Suppressor macrophage (primary cell): Measurements from ENCODE around the gene SUSD4.
"Not testable (repeated sequence)": the region's sequence is repeated elsewhere in the genome, so short reads cannot be mapped to it uniquely, and the experiment has no call there.

Source experiments
- DNase-seq, 4 experiments: peaks; one replicate each; pipeline ENCODE4 v3.0.0-alpha.2; 2020 to 2022

The SUSD4 gene

DNA sequence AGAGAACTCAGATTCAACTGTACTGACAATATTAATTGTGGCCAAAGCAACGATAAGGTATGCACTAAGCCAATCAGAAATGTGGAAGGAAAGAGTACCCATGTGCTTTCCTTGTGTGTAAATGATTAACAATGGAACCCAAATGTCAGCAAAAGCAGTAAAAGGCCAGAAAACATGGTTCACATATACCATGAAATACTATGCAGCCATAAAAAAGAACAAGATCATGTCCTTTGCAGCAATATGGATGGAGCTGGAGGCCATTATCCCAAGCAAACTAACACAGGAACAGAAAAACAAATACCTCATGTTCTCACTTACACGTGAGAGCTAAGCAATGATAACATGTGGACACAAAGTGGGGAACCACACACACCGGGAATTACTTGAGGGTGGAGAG is 78.5 kb downstream of the SUSD4 start:
- DNase-seq = no peak

DNA sequence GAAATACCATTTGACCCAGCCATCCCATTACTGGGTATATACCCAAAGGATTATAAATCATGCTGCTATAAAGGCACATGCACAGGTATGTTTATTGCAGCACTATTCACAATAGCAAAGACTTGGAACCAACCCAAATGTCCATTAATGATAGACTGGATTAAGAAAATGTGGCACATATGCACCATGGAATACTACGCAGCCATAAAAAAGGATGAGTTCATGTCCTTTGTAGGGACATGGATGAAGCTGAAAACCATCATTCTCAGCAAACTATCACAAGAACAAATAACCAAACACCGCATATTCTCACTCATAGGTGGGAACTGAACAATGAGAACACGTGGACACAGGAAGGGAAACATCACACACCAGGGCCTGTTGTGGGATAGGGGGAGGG is 80.3 kb downstream of the SUSD4 start:
- DNase-seq = not testable (repeated sequence)

DNA sequence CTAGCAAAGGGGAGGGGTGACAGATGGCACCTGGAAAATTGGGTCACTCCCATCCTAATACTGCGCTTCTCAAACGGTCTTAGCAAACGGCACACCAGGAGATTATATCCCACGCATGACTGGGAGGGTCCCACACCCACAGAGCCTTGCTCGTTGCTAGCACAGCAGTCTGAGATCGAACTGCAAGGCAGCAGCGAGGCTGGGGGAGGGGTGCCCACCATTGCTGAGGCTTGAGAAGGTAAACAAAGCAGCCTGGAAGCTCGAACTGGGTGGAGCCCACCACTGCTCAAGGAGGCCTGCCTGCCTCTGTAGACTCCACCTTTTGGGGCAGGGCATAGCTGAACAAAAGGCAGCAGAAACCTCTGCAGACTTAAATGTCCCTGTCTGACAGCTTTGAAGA is 85.7 kb downstream of the SUSD4 start:
- not testable (repeated sequence) for DNase-seq

DNA sequence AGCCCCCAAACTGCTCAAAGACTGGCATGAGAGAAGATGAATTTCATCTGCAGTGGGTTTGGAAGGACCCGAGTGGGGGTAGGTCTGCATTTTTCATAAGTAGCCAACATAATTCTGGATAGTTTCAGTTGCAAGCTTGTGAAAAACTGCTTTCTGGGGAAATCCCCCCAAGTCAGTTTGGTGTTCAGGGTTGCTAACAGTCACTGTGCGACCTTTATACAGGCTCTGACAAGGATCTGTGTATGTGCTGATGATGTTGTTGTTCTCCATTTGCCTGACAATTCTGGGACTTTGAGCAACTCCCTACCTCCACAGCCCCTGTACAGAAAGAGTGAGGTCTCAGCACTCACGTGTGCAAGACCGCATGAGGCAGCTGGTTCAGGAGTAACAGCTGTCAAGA is 87.9 kb downstream of the SUSD4 start:
- no peak for DNase-seq

DNA sequence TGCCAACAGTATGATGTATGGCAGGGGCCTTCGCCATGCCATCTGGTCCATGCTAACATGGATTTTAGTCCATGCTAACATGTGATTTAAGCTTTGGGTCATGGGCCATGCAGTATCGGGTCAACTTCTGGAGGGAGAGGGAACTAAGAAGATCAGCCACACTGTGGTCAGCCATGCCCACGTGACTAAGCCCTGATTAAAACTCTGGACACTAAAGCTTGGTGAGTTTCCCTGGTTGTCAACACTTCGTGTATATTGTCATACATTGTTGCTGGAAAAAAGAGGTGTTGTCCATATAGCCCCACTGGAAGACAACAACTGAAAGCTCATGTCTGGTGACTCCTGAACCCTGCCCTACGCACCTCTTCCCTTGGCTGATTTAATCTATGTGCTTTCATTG is 90.5 kb downstream of the SUSD4 start:
- no peak for DNase-seq

DNA sequence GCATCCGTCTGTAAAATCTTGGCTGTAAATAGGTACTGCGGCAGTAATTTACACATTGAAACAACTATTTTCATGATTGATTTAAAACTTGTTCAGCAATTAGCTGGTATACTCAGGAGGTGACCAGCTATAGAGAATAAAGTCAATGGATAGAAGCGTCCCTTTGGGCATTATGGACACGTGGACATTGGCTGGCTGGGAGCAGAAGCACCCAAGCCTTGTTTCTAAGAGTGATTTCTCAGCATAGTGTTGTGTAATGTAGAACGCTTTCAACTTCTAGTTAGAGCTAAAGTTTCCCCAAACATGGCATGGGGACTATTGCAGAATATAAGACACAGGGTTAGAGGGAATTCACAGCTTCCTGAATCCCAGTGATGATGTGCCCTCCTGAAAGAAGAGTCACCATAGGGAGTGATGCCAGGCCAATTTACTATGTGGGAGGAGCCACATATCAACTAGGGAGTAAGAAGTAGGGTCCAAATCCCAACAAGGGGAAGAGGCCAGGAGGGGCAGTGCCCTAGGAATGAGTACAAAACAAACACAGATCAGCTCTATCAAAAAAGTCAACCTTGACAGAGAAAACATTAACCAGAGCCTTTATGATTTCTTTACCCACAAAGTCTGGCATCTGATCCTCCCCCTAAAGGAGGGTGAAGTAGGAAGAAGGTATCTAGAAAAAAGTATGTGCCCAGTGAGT is 92.7 kb downstream of the SUSD4 start:
- DNase-seq = no peak

DNA sequence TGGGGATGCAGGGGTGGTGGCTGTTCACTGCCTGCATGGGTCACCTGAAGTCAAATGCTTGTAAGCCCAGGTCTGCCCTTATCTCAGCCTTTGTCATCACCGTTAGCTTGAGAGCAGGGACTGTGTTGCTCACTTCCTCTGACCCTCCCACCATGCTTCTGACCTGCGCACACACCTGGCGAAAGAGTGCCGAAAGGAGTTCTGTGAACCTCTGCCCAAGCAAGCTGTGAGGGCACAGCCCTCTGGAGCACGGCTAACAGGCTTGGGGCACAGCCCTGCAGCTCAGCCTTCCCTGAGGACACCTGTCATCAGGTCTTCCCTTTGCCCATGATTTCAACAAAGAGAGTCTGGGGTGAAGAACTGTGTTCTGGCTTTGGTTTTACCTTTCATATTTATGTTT is 93.8 kb downstream of the SUSD4 start:
- no peak for DNase-seq

DNA sequence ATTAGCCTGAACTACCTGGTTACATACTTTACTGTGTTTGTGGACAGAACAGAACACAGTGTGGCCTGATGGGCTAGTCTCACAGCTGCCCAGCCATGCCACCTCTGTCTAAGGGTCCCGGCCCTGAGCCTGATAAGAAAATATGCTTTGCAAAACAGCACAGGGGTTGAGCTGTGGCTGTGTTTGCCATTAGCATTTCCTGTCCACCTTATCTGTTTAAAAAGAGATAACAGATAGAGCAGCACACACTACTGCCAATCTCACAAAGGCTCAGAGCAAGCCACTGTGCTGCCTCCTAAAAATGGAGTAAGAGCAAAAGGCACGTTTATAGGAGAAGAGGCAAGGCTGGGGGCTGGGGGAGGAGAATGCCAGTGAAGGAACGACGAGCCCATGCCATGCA is 95.0 kb downstream of the SUSD4 start:
- no peak for DNase-seq

DNA sequence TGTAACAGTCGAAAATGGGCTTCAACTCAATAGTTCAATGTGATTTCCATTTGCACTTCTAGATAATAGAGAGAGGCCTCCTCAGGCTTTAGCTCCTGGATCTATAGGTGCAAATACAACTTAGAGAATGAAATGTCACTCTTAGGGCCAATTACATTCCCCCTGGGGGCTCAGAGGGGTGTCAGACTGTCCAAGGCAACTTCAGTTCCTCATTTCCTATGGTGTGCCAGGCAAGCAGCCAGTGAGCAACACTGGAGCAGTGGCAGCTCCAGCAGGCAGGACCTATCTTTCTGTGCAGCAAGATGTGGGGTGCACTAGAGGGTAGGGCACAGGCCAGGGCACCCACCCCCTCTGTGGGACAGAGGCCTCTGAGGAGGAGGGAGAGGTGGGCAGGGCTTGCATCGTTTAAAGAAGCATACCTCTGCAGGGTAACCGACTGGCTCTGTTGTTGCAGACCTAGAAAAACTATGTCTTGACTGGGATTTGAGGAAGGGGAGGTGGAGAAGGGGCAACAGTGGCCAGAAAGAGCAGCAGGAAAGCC is 97.3 kb downstream of the SUSD4 start:
- DNase-seq = peak in 3 of 4 experiments; percentile 11 to 27 (median 22)

DNA sequence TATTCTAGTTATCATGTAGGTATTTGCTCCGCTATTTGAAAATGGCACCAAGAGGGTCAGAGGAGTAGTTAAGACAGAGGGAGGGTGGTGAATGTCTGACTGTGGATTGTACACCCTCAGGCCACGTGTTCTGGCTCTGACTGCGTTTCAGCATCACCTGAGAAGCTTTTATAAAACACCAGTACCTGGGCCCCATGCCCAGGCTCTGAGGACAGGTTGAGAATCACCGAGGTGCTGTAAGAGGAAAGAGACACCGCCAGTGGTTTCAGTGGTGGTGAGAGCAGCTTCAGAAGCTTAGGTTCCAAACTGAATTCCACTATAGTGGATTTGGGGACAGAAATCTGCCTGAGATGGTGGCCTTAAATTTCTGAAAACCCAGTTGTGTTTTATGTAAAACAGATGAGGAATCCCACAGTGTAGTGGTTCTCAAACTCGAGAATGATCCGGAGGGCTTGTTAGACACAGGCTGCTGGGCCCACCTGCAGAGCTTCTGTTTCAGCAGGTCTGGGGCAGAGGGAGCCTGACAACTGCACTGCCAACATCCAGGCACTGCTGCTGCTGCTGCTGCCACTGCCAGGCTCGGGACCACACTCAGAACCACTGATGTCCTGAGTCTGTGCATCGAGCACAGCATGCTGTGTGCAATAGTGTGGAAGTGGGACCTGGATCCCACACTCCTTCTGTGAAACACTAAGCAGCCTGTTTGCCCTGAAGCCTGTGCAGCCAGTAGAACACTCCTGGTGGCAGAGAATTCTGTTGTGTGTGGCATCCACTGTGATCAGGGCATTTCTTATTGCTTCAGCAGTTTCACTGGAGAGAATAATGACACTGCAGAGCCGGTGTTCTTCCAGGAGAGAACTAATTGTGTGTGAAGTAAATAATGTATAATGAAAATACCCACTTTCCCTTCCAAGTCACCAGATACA is 98.7 kb downstream of the SUSD4 start:
- no peak for DNase-seq

DNA sequence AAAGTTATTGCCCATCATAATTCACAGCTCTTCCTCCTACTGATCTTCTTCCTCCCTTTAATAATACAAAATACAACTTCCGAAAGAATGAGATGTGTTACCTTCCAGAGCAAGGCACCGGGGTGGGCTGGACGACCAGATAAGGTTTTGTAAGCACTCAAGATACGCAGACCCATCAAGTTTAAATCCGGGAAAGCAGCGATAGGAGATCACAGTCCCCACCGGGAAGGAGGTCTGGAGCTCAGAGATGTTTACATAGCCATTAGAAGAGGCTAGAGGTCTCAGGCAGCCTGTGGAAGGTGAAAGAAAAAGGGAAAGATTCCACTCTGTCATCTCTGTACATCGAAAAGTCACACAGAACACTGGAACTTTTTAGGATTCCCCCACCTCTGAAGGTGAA is 99.4 kb downstream of the SUSD4 start:
- no peak for DNase-seq

DNA sequence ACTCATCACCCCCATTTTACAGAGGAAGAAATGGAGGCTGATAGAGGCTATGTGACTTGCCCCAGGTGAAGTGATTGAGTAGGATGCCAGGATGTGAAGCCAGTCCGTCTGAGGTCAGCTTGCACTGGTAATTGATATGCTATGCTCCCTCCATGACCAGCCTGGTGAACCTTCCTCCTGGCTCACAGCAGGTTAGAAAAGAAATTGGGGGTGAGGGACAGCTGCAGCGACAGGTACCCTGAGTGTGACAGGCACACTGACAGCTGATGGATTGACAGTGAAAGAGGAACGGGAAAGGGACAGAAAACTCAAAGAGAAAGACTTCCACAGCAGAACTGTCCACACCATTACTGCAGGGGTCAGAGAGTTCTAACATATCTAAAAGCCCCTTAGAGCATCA is 102.1 kb downstream of the SUSD4 start:
- no peak for DNase-seq

DNA sequence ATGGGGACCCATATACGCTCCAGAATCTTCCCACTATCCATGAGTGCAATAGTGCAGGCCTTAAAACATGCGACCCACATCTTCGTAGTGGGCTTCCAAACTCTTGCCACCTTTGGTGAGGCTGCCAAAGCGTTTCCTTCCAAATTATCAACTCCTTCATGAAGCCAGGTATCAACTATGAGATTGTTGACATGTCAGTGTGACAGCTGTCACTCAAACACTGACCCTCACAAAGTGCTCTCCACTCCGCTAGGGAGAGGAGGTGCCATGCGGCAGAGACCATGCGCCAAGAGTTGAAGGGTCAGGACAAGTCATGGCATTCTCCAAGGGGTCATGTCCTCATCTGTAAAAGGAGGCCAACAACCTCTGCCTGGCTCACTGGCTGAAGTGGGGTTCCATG is 103.3 kb downstream of the SUSD4 start:
- DNase-seq = no peak

DNA sequence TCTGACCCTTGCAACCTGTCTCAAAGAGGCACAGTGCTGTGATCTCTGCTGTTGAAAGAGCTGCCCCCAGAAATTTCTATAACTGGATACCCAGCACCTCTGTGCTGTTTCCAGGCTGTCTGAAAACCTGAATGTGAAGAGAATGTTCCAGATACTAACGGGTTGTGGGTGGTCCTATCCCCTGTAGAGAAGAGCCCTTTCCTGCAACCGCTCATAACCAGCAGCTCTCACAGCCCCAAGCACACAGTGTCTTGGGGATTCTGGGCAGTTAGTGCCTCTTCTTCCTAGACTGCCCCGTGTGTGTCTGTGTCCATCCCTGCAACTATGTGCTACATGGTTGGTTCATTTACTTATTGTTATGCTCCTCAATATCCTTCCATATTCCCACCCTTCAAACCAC is 104.5 kb downstream of the SUSD4 start:
- no peak for DNase-seq

DNA sequence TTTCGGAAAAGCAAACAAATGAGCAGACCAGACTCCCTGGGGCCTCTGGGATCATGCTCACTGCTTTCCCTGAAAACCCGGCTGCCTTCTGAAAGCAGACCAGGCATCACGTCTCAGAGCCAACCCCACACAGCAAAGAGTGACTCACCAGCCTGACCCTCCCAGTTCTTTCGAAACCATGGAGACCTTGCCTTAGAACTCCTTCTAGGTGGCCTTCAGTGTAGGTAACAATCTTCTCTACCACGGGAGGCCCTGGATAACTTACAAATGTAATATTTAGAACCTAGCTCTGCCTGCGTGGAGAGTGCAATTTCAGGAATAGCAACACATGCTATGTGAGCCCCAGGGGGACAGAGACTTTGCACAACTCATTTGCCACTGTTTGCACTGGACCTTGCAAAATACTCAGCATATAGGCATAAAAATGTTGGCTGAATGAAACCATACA is 105.2 kb downstream of the SUSD4 start:
- DNase-seq = peak in 1 of 4 experiments; percentile 8

DNA sequence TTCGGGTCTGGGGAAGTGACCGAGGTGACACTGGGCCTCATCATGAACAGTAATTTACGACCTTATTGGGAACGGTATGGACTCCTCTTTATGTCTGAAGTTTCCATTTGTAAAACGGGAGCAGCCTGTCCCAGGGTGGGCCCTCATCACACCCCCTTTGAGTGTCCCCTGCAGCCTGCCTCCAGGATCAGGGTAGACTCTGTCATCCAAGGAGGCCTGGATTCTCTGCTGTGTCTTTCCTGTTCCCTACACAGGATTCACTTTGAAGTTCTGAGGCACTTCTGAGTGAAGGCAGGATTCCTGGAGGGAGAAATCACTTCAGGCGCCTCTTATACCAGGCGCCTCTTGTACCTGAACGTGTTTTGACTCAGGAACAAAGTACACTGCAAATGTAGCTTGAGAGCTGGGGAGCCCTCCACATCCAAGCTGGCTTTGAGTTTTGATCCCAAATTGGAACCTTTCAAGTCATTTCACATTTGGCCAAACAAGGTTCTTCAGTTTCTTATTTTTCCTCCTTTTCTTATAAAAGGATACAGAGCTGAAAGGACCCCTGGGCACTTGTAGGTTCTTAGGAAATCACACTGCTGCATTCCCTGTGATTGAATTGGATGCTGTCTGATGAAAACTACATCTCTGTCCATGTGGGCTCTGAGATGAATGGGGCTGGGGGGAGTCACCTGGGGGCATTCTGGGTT is 106.0 kb downstream of the SUSD4 start:
- no peak for DNase-seq

DNA sequence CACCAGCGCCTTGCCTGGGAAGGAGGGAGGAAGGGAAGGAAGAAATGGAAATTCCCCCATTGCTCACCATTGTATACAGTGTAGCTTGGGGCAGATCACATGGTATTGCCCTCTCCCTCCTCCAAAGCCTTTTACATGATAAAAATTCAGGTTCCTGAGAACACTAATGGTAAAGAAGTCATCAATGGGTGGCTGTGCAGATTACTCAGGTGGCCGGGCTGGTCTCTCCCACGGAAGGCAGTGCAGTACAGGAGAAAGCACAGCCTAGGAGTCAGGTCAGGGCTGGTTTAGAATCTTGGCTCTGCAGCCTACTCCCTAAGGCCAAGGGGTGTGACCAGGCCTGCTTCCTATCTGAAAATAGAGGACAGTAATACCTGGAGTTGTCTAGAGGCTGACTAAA is 107.9 kb downstream of the SUSD4 start:
- no peak for DNase-seq

DNA sequence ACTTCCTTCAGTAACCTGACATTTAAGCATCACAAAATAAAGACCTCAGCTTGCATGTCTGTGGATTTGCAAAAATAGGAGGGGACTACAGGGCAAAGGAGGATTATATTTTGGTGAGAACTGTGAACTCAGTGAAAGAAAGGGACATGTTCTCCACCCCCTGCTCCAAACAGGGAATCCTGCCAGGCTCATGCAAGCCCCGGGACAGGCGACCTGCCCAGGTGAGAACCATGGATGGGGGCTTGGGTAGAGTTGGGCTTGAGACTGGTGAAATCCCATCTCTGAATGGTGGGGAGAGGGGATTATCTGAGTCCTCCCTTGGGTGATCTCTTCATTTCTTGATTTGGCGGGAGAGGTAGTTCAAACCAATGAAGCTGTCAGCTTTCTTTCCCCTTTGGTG is 110.1 kb downstream of the SUSD4 start:
- no peak for DNase-seq

DNA sequence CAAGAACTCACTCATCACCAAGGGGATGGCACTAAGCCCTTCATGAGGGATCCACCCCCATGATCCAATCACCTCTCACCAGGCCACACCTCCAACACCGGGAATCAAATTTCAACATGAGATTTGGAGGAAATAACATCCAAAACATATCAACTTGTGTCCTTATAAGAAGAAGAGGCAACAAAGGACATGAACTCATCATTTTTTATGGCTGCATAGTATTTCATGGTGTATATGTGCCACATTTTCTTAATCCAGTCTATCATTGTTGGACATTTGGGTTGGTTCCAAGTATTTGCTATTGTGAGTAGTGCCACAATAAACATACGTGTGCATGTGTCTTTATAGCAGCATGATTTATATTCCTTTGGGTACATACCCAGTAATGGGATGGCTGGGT is 112.6 kb downstream of the SUSD4 start:
- not testable (repeated sequence) for DNase-seq

DNA sequence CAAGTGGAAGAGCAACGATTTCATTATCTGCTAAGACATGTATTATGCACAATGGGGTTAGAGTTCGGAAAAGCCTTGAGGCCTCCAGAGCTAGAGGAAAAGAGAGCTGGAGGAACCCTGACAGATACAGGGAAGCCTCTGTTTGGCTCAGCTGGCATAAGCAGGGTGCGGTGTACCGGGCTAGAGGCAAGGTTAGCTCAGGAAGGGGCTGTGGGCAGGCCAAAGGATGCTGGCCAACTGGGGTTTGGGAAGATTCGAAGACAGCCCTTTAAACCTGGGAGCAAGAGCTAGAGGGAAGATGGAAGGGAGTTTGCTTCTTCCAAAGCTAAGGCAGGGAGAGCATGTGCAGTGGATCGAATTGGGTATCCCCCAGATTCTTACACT is 113.4 kb downstream of the SUSD4 start:
- no peak for DNase-seq

DNA sequence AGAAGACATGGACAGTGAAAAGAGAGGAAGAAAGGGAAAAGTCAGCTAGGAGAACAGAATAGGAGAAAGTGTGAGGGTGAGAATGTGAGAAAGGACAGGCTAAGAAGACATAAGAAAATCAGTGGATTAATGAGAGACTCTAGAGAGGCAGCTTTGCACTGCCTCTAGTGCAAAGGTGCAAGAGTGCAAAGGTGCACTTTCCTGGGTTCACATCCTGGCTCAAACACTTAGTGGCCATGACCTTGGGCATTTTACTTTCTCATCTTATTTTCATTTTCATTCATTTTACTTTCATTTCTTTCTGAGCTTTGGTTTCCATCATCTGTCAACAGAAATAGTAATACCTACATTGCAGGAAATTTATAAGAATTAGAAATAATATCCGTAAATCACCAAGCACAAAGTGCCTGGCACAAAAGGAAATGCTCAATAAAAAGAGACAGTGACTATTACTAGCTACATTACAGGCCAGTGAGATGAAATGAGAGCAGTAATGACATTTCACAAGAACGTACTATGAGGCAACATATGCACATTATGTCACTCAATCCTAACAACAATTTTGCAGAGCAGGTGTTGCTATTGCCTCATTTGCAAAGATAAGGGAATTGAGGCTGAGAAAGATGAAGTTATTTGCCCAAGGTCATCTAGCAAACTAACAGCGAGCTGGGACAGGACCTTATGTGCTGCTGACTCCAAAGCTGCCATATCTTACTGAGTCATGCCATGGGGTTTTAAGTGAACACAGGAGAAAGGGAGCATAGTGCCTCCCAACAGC is 113.9 kb downstream of the SUSD4 start:
- peak in 2 of 4 experiments; percentile 30 to 38 for DNase-seq

DNA sequence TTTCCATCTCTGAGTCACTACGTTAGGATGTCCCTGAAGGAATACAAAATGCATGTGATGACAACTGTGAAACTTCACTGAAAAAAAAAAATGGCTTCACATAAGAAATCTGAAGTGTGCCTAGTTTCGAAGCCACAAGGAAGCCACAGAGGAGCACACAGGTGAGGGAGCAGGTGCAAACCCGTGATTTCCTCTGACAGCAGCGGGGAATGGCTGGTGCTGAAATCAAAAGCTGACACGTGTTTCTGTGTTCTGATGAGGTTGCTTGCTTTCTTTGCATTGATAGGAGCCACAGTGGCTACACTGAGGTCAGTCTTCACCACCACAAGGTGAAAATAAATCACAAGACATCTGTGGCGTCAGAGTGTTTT is 115.2 kb downstream of the SUSD4 start:
- no peak for DNase-seq
